Coronary artery (tissue), 2 donors: ENCODE measurements around the gene LINGO4.
"Not testable (repeated sequence)": the region's sequence is repeated elsewhere in the genome, so short reads cannot be mapped to it uniquely, and the experiment has no call there.

Experiments used
- DNase-seq: peaks from one replicate; pipeline ENCODE4 v3.0.0-alpha.2; 2017; ENCODE audit warnings: low spot score
- H3K27ac ChIP-seq, 2 donors: fragments of 200-600 bp; sonication (generic); one replicate each; pipeline ENCODE4 v1.5.1; 2016 to 2019
- H3K4me3 ChIP-seq: fragments of 200-600 bp; sonication (generic); 2 replicates; pipeline ENCODE4 v1.5.1; 2016; ENCODE audit warnings: mild to moderate bottlenecking, moderate library complexity
- CTCF ChIP-seq: fragments of 200-600 bp; sonication (generic); IDR thresholded peaks from one replicate; pipeline ENCODE4 v1.5.1; 2019; ENCODE audit warnings: antibody characterized with exemption

The LINGO4 gene

GRCh38 chr1:151776665-151777062, 28.6 kb downstream of the LINGO4 start:
- DNase-seq = no peak
- TF ChIP-seq CTCF = no peak
- Histone ChIP-seq H3K27ac (no peak overlapping the region), H3K4me3 (no peak overlapping the region)

DNA sequence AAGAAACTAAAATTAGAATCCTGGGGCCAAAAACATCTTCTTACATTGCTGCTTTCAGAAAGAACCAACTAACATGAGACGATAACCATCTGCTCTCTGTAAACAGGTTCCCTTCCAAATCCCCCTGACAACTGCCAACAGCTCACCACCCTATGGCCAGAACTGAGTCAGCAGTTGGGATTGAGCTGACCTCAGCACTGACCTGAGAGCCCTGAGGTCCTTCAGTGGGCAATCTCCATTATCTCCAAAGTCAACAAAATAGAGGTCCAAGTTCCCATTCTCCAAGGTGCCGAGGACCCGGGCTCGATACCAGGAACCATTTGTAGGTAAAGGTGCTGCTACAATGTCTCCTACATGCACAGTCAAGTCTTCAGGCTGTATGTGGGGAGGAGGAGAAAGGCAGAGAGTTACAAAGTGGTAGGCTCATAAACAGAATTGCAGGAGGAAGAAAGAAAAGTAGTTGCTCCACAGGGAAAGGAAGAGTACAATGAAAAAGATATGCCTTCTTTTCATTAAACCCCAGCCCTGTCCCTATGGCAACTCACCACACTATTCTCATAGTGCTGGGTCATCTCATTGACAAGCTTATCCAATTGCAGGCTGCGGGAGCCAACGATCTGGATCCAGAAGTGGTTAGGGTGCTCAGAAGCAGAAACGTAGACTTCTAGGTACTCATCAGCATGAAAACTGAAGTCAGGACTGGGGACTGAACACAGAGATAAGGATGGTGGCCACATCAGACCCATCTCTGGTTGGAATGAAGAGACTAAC, 29.1 kb downstream of the LINGO4 start:
- no peak overlapping the region for H3K27ac ChIP-seq
- H3K4me3 ChIP-seq = no peak overlapping the region
- DNase-seq = no peak
- TF ChIP-seq CTCF = no peak

DNA sequence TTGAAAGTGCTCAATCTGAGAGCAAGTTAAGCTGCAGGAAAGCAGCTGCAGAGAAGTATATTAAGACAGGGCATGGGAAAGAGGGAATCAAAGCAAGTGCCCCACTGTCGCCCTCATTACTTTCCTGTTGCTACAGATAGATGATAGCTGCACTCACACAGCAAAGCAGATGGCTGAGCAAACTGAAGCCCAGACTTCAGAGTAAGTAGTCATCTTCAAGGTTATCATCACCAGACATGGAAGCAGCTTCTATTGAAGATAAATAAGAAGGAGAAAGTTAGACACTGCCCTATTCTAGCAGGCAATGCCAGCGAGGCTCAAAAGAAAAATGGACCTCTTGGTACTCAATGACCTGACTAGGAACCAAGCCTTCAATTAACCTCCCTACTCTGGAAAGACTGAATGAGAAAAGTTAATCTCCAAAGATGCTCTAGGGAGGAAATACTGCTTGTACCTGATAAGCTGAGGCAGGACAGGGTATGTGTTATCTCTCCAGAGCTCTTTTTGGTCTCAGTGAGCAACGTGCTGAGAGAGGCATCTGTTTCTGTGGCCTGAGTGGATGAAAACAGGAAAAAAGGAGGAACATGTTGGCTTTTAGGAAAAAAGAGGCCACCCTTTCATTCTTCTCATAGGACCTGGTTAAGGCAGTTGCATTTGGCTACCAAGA, 30.8 kb downstream of the LINGO4 start:
- H3K4me3 ChIP-seq = no peak overlapping the region
- no peak for TF ChIP-seq CTCF
- no peak for DNase-seq
- no peak overlapping the region for H3K27ac ChIP-seq

GRCh38 chr1:151773702-151774101, 31.5 kb downstream of the LINGO4 start:
- no peak overlapping the region for H3K27ac ChIP-seq
- no peak for DNase-seq
- TF ChIP-seq CTCF = no peak

GRCh38 chr1:151769270-151769669, 35.9 kb downstream of the LINGO4 start:
- H3K27ac ChIP-seq, DNase-seq, H3K4me3 ChIP-seq: not testable (repeated sequence)

More at GRCh38 chr1:151773702-151774101, 31.5 kb downstream of the LINGO4 start:
- no peak overlapping the region for H3K4me3 ChIP-seq

DNA sequence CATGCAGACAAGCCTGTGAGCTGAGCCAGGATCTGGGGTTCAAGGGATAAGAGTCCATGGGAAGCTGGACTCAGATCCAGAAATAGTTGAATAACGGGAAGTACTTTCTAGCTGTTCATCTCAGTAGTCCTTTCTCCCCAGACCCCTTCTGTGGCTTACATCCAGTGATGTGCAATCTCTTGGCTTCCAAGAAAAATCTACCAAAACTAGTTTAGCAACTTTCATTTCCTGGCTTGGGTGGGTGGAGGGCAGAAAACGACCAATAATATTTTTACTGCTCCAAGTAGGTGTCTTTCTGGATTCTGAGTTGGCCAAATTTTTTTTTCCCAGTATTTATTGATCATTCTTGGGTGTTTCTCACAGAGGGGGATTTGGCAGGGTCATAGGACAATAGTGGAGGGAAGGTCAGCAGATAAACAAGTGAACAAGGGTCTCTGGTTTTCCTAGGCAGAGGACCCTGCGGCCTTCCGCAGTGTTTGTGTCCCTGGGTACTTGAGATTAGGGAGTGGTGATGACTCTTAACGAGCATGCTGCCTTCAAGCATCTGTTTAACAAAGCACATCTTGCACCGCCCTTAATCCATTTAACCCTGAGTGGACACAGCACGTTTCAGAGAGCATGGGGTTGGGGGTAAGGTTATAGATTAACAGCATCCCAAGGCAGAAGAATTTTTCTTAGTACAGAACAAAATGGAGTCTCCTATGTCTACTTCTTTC, 36.7 kb downstream of the LINGO4 start:
- not testable (repeated sequence) for DNase-seq, H3K4me3 ChIP-seq, H3K27ac ChIP-seq

DNA sequence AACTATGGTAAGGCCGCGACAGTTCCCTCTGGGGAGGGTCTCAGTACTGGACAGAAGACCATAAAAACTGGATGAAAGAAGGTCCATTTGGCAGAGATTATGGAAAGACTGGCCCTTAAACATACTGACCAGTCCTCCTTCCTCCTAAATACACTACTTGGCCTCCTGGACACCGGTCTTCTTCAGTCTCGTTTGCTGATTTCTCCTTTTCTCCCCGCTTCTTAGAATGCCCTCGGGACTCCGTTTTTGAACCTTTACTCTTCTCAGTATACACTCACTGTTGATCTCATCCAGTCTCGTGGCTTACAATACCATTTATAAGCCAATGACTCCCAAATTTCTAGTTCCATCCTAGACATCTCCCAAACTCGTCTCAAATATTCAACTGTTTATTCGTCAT, 41.2 kb downstream of the LINGO4 start:
- Histone ChIP-seq H3K4me3 (peak overlapping the region; percentile 96), H3K27ac (peak overlapping the region; percentile 85 to 96)
- DNase-seq = no peak
- TF ChIP-seq CTCF = no peak
